SK-N-SH (cell line): Measurements from ENCODE around the gene DGKH.

Experiments used
- CHD2 ChIP-seq: fragments of 150-350 bp; IDR thresholded peaks from 2 replicates; pipeline ENCODE4 v1.6.1; 2018; ENCODE audit warnings: low read length; ENCODE audit not compliant: partially characterized antibody
- CTCF ChIP-seq: fragments of 200-600 bp; sonication (generic); IDR thresholded peaks from 2 replicates; pipeline ENCODE4 v1.6.1; 2017; ENCODE audit warnings: antibody characterized with exemption, mild to moderate bottlenecking, moderate library complexity
- FOXM1 ChIP-seq: IDR thresholded peaks from 2 replicates; pipeline ENCODE4 v1.4.0; 2012; ENCODE audit warnings: low read depth, mild to moderate bottlenecking
- IRF3 ChIP-seq: fragments of 150-350 bp; IDR thresholded peaks from 2 replicates; pipeline ENCODE4 v1.6.1; 2016; ENCODE audit warnings: mild to moderate bottlenecking, low read depth, low read length
- NFIC ChIP-seq: IDR thresholded peaks from 2 replicates; pipeline ENCODE4 v1.4.0; 2012; ENCODE audit warnings: borderline replicate concordance
- RAD21 ChIP-seq: IDR thresholded peaks from 2 replicates; pipeline ENCODE4 v1.6.1; 2012; ENCODE audit warnings: mild to moderate bottlenecking, low read length

- TF ChIP-seq FOXM1, result no peak
- TF ChIP-seq RAD21, result no peak
- TF ChIP-seq NFIC, result no peak
- no peak for TF ChIP-seq CTCF
- no peak for TF ChIP-seq CHD2
- TF ChIP-seq IRF3, result no peak
Measured at GRCh38 chr13:42140494-42140893, 92.0 kb downstream of the DGKH start.
